Right lobe of liver (tissue), 6 donors: ENCODE data around the gene PSEN2. TPM values are rescaled to one million over a fixed set of nuclear protein-coding genes. Genes with fewer than 3 reads are reported as not detected.

Experiments
- ATAC-seq, 4 donors: fragments of 200-7000 bp; cut with Tn5 transposase; one replicate each; pipeline ENCODE4 v1.9.1; 2020; ENCODE audit warnings: mild to moderate bottlenecking in 4 of 4, moderate library complexity in 4 of 4
- DNase-seq, 3 donors: peaks; one replicate each; pipeline ENCODE4 v3.0.0-alpha.2; 2020
- H3K27ac ChIP-seq, 3 donors: fragments of 200-600 bp; one replicate each; pipeline ENCODE4 v1.8.0; 2022
- H3K27me3 ChIP-seq, 2 donors: fragments of 200-600 bp; one replicate each; pipeline ENCODE4 v1.8.0; 2022
- H3K36me3 ChIP-seq, 4 donors: fragments of 200-600 bp; sonication (generic) in 1 of 4; one replicate each; pipeline versions ENCODE4 v1.5.1 to v1.8.0; 2017 to 2022; ENCODE audit warnings: control low read depth in 1 of 4
- H3K4me1 ChIP-seq, 4 donors: fragments of 200-600 bp; sonication (generic) in 1 of 4; one replicate each; pipeline versions ENCODE4 v1.5.1 to v1.8.0; 2017 to 2022; ENCODE audit warnings: control low read depth in 1 of 4
- H3K4me3 ChIP-seq, 3 donors: fragments of 200-600 bp; one replicate each; pipeline ENCODE4 v1.8.0; 2022
- H3K9me3 ChIP-seq, 4 donors: fragments of 200-600 bp; sonication (generic) in 1 of 4; one replicate each; pipeline versions ENCODE4 v1.5.1 to v1.8.0; 2017 to 2022; ENCODE audit warnings: control low read depth in 1 of 4
- CTCF ChIP-seq, 4 donors: fragments of 200-600 bp in 3 of 4; fragments of 450-650 bp in 1 of 4; IDR thresholded peaks; one replicate each; pipeline versions ENCODE4 v1.5.1 to v1.8.0; 2016 to 2022; ENCODE audit warnings: antibody characterized with exemption in 4 of 4, mild to moderate bottlenecking in 2 of 4
- POLR2A ChIP-seq: fragments of 450-650 bp; IDR thresholded peaks from one replicate; pipeline ENCODE4 v1.6.1; 2017; ENCODE audit warnings: antibody characterized with exemption, mild to moderate bottlenecking
- WGBS: methylation state at CpG from one replicate; pipeline ENCODE4 v1.1.6; 2018; ENCODE audit warnings: low coverage, low lambda C conversion rate; ENCODE audit not compliant: insufficient coverage; ENCODE audit errors: missing lambda C conversion rate; 5-methylcytosine and 5-hydroxymethylcytosine counted together
- intact Hi-C, 2 donors: fragments of 100-400 bp; cut with DNase I; formaldehyde crosslinking; loops; one replicate each; pipeline versions ENCODE4 v1.11.2 to v1.14.1; 2022
- total RNA-seq, 6 experiments: library from RNA; depleted of rRNA in 2 of 6; stranded (reverse); fragments of >200 nt in 2 of 6; fragmentation: NEBNext Ultra II Directional in 3 of 6; extraction: Animal tissue kit (Norgen Biotek cat#: 25700) in 3 of 6; gene quantifications; one replicate each; pipeline versions ENCODE4 v1.1.0 to v1.2.4, GENCODE V29; 2016 to 2023
- donor health status: DM: no; HTN: yes; CAD: no.
- donor health status: DM: no; HTN: no; CAD: no.
- donor health status: DM: no; HTN: no; CAD: no.
- donor health status: DM: no; HTN: yes; CAD: no.
- donor health status: DM: no; HTN: yes; CAD: no.

The PSEN2 gene
- total RNA-seq, 6 experiments from 2014 or later, result 11.8 to 22.7 (median 15.7) TPM

GRCh38 chr1:226823643-226824042 lies 46.8 kb upstream of the PSEN2 start:
- WGBS, result 63% methylated on average over 5 of the region's 5 CpGs
- no peak for TF ChIP-seq POLR2A
- TF ChIP-seq CTCF (IDR thresholded peaks at IDR 0.05), result no peak
- Histone ChIP-seq H3K27me3 (no peaks in the 10 kb centered on the region), H3K27ac (no peak overlapping the region), H3K4me1 (no peaks in the 10 kb centered on the region), H3K9me3 (no peaks in the 10 kb centered on the region), H3K4me3 (no peak overlapping the region), H3K36me3 (no peaks in the 10 kb centered on the region)
- no peak for DNase-seq
- intact Hi-C loops, result loop anchor here in 1 of 2 donors (10.0 kb wide), 1 partner anchor 179 kb away; no protein-coding TSS in a partner anchor
- ATAC-seq, result no peak

GRCh38 chr1:226825037-226825745 lies 45.2 kb upstream of the PSEN2 start:
- H3K4me1 ChIP-seq, result no peaks in the 10 kb centered on the region
- no peaks in the 10 kb centered on the region for H3K36me3 ChIP-seq
- TF ChIP-seq POLR2A (no peak), CTCF (IDR thresholded peaks at IDR 0.05) (no peak)
- no peaks in the 10 kb centered on the region for H3K9me3 ChIP-seq
- no peaks in the 10 kb centered on the region for H3K27me3 ChIP-seq
- DNase-seq, result no peak
- no peak for ATAC-seq
- no peak overlapping the region for H3K27ac ChIP-seq
- H3K4me3 ChIP-seq, result no peak overlapping the region
- WGBS, result 79% methylated on average over 8 of the region's 9 CpGs
- intact Hi-C loops, result loop anchor here (5.0 to 10.0 kb wide), 2 partner anchors 180 to 188 kb away; no protein-coding TSS in a partner anchor

- intact Hi-C loops, result loop anchor here (5.0 to 10.0 kb wide), 2 partner anchors 181 to 188 kb away; no protein-coding TSS in a partner anchor
- Histone ChIP-seq H3K36me3 (no peaks in the 10 kb centered on the region), H3K4me1 (no peaks in the 10 kb centered on the region), H3K27me3 (no peaks in the 10 kb centered on the region), H3K4me3 (no peak overlapping the region), H3K9me3 (no peaks in the 10 kb centered on the region), H3K27ac (no peak overlapping the region)
- 81% methylated on average over 3 of the region's 3 CpGs for WGBS
- ATAC-seq (no peak), DNase-seq (no peak)
- TF ChIP-seq CTCF (IDR thresholded peaks at IDR 0.05) (no peak), POLR2A (no peak)
Measured at GRCh38 chr1:226825746-226826100, 44.7 kb upstream of the PSEN2 start.

GRCh38 chr1:226826479-226827261 lies 43.7 kb upstream of the PSEN2 start:
- H3K36me3 ChIP-seq, result no peaks in the 10 kb centered on the region
- TF ChIP-seq POLR2A, result no peak
- TF ChIP-seq CTCF (IDR thresholded peaks at IDR 0.05), result no peak
- WGBS, result 90% methylated on average over 14 of the region's 19 CpGs
- no peaks in the 10 kb centered on the region for H3K27me3 ChIP-seq
- DNase-seq (no peak), ATAC-seq (peak in 1 of 4 donors; percentile 16)
- no peak overlapping the region for H3K27ac ChIP-seq
- no peaks in the 10 kb centered on the region for H3K4me1 ChIP-seq
- H3K4me3 ChIP-seq, result no peak overlapping the region
- intact Hi-C loops, result loop anchor here (5.0 to 10.0 kb wide), 2 partner anchors 182 to 189 kb away; no protein-coding TSS in a partner anchor
- H3K9me3 ChIP-seq, result no peaks in the 10 kb centered on the region
